DOHH2 (cell line): Measurements from ENCODE around the gene EN1.

Experiments
- EZH2phosphoT487 ChIP-seq: fragments of 200-600 bp; sonication (generic); IDR thresholded peaks from 2 replicates; pipeline ENCODE4 v1.6.1; 2017; ENCODE audit warnings: borderline replicate concordance, mild to moderate bottlenecking, antibody characterized with exemption, low read length, moderate library complexity, mixed read lengths
- TF ChIP-seq, protein P1 (sequence below): fragments of 200-600 bp; sonication (generic); IDR thresholded peaks from one replicate; pipeline ENCODE4 v1.5.1; 2014; ENCODE audit warnings: antibody characterized with exemption, mild to moderate bottlenecking, low read depth, low read length; ENCODE audit not compliant: poor library complexity, severe bottlenecking

DNA sequence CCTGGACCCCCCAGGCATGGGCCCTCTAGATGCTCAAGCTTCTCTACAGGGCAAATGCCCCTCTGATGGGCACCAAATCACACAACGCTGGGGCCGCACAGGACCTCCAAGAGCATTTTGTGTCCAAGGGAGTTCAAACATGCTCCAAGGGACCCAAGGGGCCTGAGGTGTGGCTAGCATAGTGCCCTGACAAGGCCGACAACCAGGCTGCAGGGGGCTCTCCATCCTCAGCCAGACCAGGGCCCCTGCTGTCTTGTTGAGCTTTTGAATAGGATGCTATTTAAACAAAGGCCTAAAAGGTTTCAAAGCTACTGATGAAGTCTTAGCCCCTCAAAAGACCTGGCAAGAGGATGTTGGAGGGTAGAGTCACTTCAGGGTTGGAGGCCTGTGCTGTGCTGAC is 33.1 kb downstream of the EN1 start:
- TF ChIP-seq, protein P1, sequence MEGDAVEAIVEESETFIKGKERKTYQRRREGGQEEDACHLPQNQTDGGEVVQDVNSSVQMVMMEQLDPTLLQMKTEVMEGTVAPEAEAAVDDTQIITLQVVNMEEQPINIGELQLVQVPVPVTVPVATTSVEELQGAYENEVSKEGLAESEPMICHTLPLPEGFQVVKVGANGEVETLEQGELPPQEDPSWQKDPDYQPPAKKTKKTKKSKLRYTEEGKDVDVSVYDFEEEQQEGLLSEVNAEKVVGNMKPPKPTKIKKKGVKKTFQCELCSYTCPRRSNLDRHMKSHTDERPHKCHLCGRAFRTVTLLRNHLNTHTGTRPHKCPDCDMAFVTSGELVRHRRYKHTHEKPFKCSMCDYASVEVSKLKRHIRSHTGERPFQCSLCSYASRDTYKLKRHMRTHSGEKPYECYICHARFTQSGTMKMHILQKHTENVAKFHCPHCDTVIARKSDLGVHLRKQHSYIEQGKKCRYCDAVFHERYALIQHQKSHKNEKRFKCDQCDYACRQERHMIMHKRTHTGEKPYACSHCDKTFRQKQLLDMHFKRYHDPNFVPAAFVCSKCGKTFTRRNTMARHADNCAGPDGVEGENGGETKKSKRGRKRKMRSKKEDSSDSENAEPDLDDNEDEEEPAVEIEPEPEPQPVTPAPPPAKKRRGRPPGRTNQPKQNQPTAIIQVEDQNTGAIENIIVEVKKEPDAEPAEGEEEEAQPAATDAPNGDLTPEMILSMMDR: no peak
- TF ChIP-seq EZH2phosphoT487: no peak
